Astrocyte (in vitro differentiated cells and primary cell): ENCODE data around the gene VHLL. TPM values are rescaled to one million over a fixed set of nuclear protein-coding genes. Genes with fewer than 3 reads are reported as not detected.

Experiments
- DNase-seq: peaks from one replicate; pipeline ENCODE4 v3.0.0-alpha.2; 2010; ENCODE audit warnings: low read depth
- FAIRE-seq: peaks from 2 replicates; lab custom pipeline; 2011; peaks lifted over from hg19 to GRCh38; lab: Jason Lieb, UNC
- H2AFZ ChIP-seq: 2 replicates; pipeline ENCODE4 v1.6.0; 2012; ENCODE audit warnings: low read depth, low read length, inconsistent platforms
- H3K27ac ChIP-seq: 2 replicates; pipeline ENCODE4 v1.5.1; 2011; ENCODE audit warnings: low read depth, low read length, inconsistent platforms
- H3K27me3 ChIP-seq: 2 replicates; pipeline ENCODE4 v1.6.0; 2011; ENCODE audit warnings: low read length, inconsistent platforms; ENCODE audit not compliant: insufficient read depth
- H3K36me3 ChIP-seq: 2 replicates; pipeline ENCODE4 v1.5.1; 2011; ENCODE audit warnings: low read length, inconsistent platforms; ENCODE audit not compliant: insufficient read depth
- H3K4me1 ChIP-seq: 2 replicates; pipeline ENCODE4 v1.5.1; 2011; ENCODE audit warnings: low read length, inconsistent platforms; ENCODE audit not compliant: insufficient read depth
- H3K4me2 ChIP-seq: 2 replicates; pipeline ENCODE4 v1.6.0; 2012; ENCODE audit warnings: low read length, inconsistent platforms
- H3K4me3 ChIP-seq: 2 replicates; pipeline ENCODE4 v1.5.1; 2011; ENCODE audit warnings: low read depth, mild to moderate bottlenecking, low read length, inconsistent platforms; ENCODE audit not compliant: insufficient read depth
- H3K79me2 ChIP-seq: 2 replicates; pipeline ENCODE4 v1.6.0; 2012; ENCODE audit warnings: mild to moderate bottlenecking, low read length, inconsistent platforms; ENCODE audit not compliant: insufficient read depth
- H3K9ac ChIP-seq: 2 replicates; pipeline ENCODE4 v1.6.0; 2012; ENCODE audit warnings: mild to moderate bottlenecking, low read length, inconsistent platforms
- H3K9me3 ChIP-seq: 2 replicates; pipeline ENCODE4 v1.5.1; 2012; ENCODE audit warnings: low read depth, mild to moderate bottlenecking, low read length, inconsistent platforms; ENCODE audit not compliant: insufficient read depth
- H4K20me1 ChIP-seq: 2 replicates; pipeline ENCODE4 v1.6.0; 2012; ENCODE audit warnings: low read length, inconsistent platforms; ENCODE audit not compliant: insufficient read depth
- H3K27ac Mint-ChIP-seq: one replicate; pipeline ENCODE4 v1.8.0; 2021; ENCODE audit warnings: mild to moderate bottlenecking, mixed read lengths; ENCODE audit not compliant: unreplicated experiment
- H3K27me3 Mint-ChIP-seq: one replicate; pipeline ENCODE4 v1.8.0; 2021; ENCODE audit warnings: low read depth, mixed read lengths; ENCODE audit not compliant: unreplicated experiment
- H3K36me3 Mint-ChIP-seq: one replicate; pipeline ENCODE4 v1.8.0; 2021; ENCODE audit warnings: low read depth, mixed read lengths; ENCODE audit not compliant: unreplicated experiment
- H3K4me1 Mint-ChIP-seq: one replicate; pipeline ENCODE4 v1.8.0; 2021; ENCODE audit warnings: low read depth, mixed read lengths; ENCODE audit not compliant: unreplicated experiment
- H3K4me3 Mint-ChIP-seq: one replicate; pipeline ENCODE4 v1.8.0; 2021; ENCODE audit warnings: mild to moderate bottlenecking, moderate library complexity, mixed read lengths; ENCODE audit not compliant: unreplicated experiment
- H3K9me3 Mint-ChIP-seq: one replicate; pipeline ENCODE4 v1.8.0; 2021; ENCODE audit warnings: mild to moderate bottlenecking, mixed read lengths; ENCODE audit not compliant: unreplicated experiment
- CTCF ChIP-seq: IDR thresholded peaks from 2 replicates; pipeline ENCODE4 v1.5.1; 2011; ENCODE audit warnings: low read depth, mild to moderate bottlenecking, inconsistent platforms, low read length, moderate library complexity; ENCODE audit not compliant: insufficient read depth
- EZH2 ChIP-seq: IDR thresholded peaks from 2 replicates; pipeline ENCODE4 v1.6.1; 2012; ENCODE audit warnings: mild to moderate bottlenecking, low read length, inconsistent platforms; ENCODE audit not compliant: insufficient read depth
- total RNA-seq: library from RNA; stranded (reverse); gene quantifications from 2 replicates; pipeline ENCODE4 v1.2.1, GENCODE V29; 2021

VHLL gene
- total RNA-seq, 1 donor from 2014 or later: 0.34 TPM

GRCh38 chr1:156338180-156338976 lies 39.3 kb upstream of the VHLL start, which contains the start of the genes CCT3 and TSACC:
TSS of gene CCT3 (minus strand) at chr1:156338292. CDS start at chr1:156338184, 108 bp downstream.
TSS of gene TSACC (plus strand) at chr1:156338526. CDS start at chr1:156339758, 1,232 bp downstream.
- H2AFZ ChIP-seq: peak within 1 kb of the TSS; percentile 98
- H3K27me3 ChIP-seq: peaks cover 2% of the 10 kb centered on the region
- DNase-seq: peak; percentile 100
- peak; percentile 89 for FAIRE-seq
- peaks cover 41% of the 10 kb centered on the region for H4K20me1 ChIP-seq
- H3K9me3 ChIP-seq: no peaks in the 10 kb centered on the region
- H3K9me3 Mint-ChIP-seq: peaks cover 2% of the 10 kb centered on the region
- H3K79me2 ChIP-seq: peaks cover 46% of the 10 kb centered on the region
- H3K4me1 Mint-ChIP-seq: peaks cover 1% of the 10 kb centered on the region
- TF ChIP-seq CTCF: no peak
- no peak for TF ChIP-seq EZH2
- H3K36me3 ChIP-seq: peaks cover 24% of the 10 kb centered on the region
- peaks cover 3% of the 10 kb centered on the region for H3K27me3 Mint-ChIP-seq
- peak within 1 kb of the TSS; percentile 86 for H3K4me2 ChIP-seq
- peak within 1 kb of the TSS; percentile 93 for H3K4me3 ChIP-seq
- peaks cover 17% of the 10 kb centered on the region for H3K4me1 ChIP-seq
- peak within 1 kb of the TSS; percentile 91 for H3K9ac ChIP-seq
- peak within 1 kb of the TSS; percentile 95 for H3K27ac Mint-ChIP-seq
- H3K4me3 Mint-ChIP-seq: peak within 1 kb of the TSS; percentile 100
- H3K27ac ChIP-seq: peak within 1 kb of the TSS; percentile 76
- H3K36me3 Mint-ChIP-seq: peaks cover 10% of the 10 kb centered on the region

GRCh38 chr1:156337888-156338179 lies 38.7 kb upstream of the VHLL start:
- Mint-ChIP-seq H3K4me1 (peaks cover 1% of the 10 kb centered on the region), H3K9me3 (peaks cover 2% of the 10 kb centered on the region), H3K27ac (peak overlapping the region; percentile 95), H3K36me3 (peaks cover 10% of the 10 kb centered on the region), H3K27me3 (no peaks in the 10 kb centered on the region), H3K4me3 (peak overlapping the region; percentile 100)
- no peak for FAIRE-seq
- Histone ChIP-seq H3K9me3 (no peaks in the 10 kb centered on the region), H3K27ac (peak overlapping the region; percentile 76), H3K36me3 (peaks cover 29% of the 10 kb centered on the region), H3K79me2 (peaks cover 47% of the 10 kb centered on the region), H2AFZ (peak overlapping the region; percentile 89), H3K27me3 (no peaks in the 10 kb centered on the region), H3K4me1 (peaks cover 17% of the 10 kb centered on the region), H3K4me3 (peak overlapping the region; percentile 93), H3K4me2 (peak overlapping the region; percentile 86), H4K20me1 (peaks cover 43% of the 10 kb centered on the region), H3K9ac (peak overlapping the region; percentile 91)
- TF ChIP-seq CTCF: no peak
- TF ChIP-seq EZH2: no peak
- no peak for DNase-seq
